HFFc6 (cell line): ENCODE data around the gene SWAP70. TPM values are rescaled to one million over a fixed set of nuclear protein-coding genes. Genes with fewer than 3 reads are reported as not detected.

Source experiments
- DNase-seq: peaks from one replicate; pipeline ENCODE4 v3.0.0-alpha.2; 2018
- H3K27ac Mint-ChIP-seq: 2 replicates; pipeline ENCODE4 v1.8.0; 2020; ENCODE audit warnings: mild to moderate bottlenecking, mixed read lengths
- H3K27me3 Mint-ChIP-seq: 2 replicates; pipeline ENCODE4 v1.8.0; 2021; ENCODE audit warnings: mild to moderate bottlenecking, moderate library complexity, mixed read lengths; ENCODE audit not compliant: insufficient read depth
- H3K36me3 Mint-ChIP-seq: 2 replicates; pipeline ENCODE4 v1.8.0; 2021; ENCODE audit warnings: low read depth, mixed read lengths
- H3K4me1 Mint-ChIP-seq: 2 replicates; pipeline ENCODE4 v1.8.0; 2020; ENCODE audit warnings: low read depth, mixed read lengths
- H3K4me3 Mint-ChIP-seq: 2 replicates; pipeline ENCODE4 v1.8.0; 2020; ENCODE audit warnings: mild to moderate bottlenecking, moderate library complexity, mixed read lengths
- H3K9me3 Mint-ChIP-seq: 2 replicates; pipeline ENCODE4 v1.8.0; 2020; ENCODE audit warnings: mild to moderate bottlenecking, mixed read lengths
- CTCF ChIP-seq: fragments of 200-600 bp; sonication (generic); IDR thresholded peaks from 2 replicates; pipeline ENCODE4 v1.5.0; 2021; ENCODE audit warnings: antibody characterized with exemption, mild to moderate bottlenecking
- total RNA-seq, 6 experiments: library from RNA; stranded (reverse); fragmentation: NEBNext Ultra II Directional; extraction: Animal tissue kit (Norgen Biotek cat#: 25700); gene quantifications; 2 replicates in 1 of 6; 3 replicates in 5 of 6; pipeline ENCODE4 v1.2.3, GENCODE V29; 2021

Gene SWAP70
- total RNA-seq, 6 experiments from 2014 or later = 32.0 to 44.6 (median 37.0) TPM

- Mint-ChIP-seq H3K4me1 (peaks cover 17% of the 10 kb centered on the region), H3K36me3 (peaks cover 8% of the 10 kb centered on the region), H3K27me3 (no peaks in the 10 kb centered on the region), H3K9me3 (no peaks in the 10 kb centered on the region), H3K27ac (no peak overlapping the region), H3K4me3 (no peak overlapping the region)
- no peak for TF ChIP-seq CTCF
- no peak for DNase-seq
Observed at GRCh38 chr11:9680028-9680427, 16.2 kb downstream of the SWAP70 start.

GRCh38 chr11:9681583-9682372 is 17.9 kb downstream of the SWAP70 start:
- no peak overlapping the region for H3K4me3 Mint-ChIP-seq
- H3K27ac Mint-ChIP-seq = no peak overlapping the region
- no peak for TF ChIP-seq CTCF
- no peak for DNase-seq
- H3K27me3 Mint-ChIP-seq = no peaks in the 10 kb centered on the region
- H3K36me3 Mint-ChIP-seq = peaks cover 8% of the 10 kb centered on the region
- no peaks in the 10 kb centered on the region for H3K9me3 Mint-ChIP-seq
- H3K4me1 Mint-ChIP-seq = peaks cover 10% of the 10 kb centered on the region

- Mint-ChIP-seq H3K27ac (no peak overlapping the region), H3K4me1 (peaks cover 17% of the 10 kb centered on the region), H3K9me3 (no peaks in the 10 kb centered on the region), H3K27me3 (no peaks in the 10 kb centered on the region), H3K4me3 (no peak overlapping the region), H3K36me3 (no peaks in the 10 kb centered on the region)
- TF ChIP-seq CTCF = no peak
- DNase-seq = no peak
Observed at GRCh38 chr11:9687711-9688477, 24.0 kb downstream of the SWAP70 start.

- H3K4me1 Mint-ChIP-seq = peaks cover 17% of the 10 kb centered on the region
- H3K27ac Mint-ChIP-seq = no peak overlapping the region
- H3K9me3 Mint-ChIP-seq = no peaks in the 10 kb centered on the region
- H3K4me3 Mint-ChIP-seq = no peak overlapping the region
- DNase-seq = peak; percentile 76
- H3K27me3 Mint-ChIP-seq = no peaks in the 10 kb centered on the region
- H3K36me3 Mint-ChIP-seq = 0 out of 2 replicates have a peak, but pooled peaks cover 3% of the 10 kb centered on the region
- no peak for TF ChIP-seq CTCF
Observed at GRCh38 chr11:9688716-9689511, 25.0 kb downstream of the SWAP70 start.

GRCh38 chr11:9689721-9690120 is 25.8 kb downstream of the SWAP70 start:
- TF ChIP-seq CTCF = no peak
- Mint-ChIP-seq H3K9me3 (no peaks in the 10 kb centered on the region), H3K27ac (no peak overlapping the region), H3K4me1 (peaks cover 17% of the 10 kb centered on the region), H3K27me3 (no peaks in the 10 kb centered on the region), H3K36me3 (peaks cover 11% of the 10 kb centered on the region), H3K4me3 (no peak overlapping the region)
- no peak for DNase-seq
